Ovary (tissue), 9 donors: ENCODE measurements around the gene TMEM132D. TPM values are rescaled to one million over a fixed set of nuclear protein-coding genes. Genes with fewer than 3 reads are reported as not detected.

ENCODE experiments used
- DNase-seq, 5 donors: peaks; one replicate each; pipeline ENCODE4 v3.0.0-alpha.2; 2019 to 2020
- H3K27ac ChIP-seq, 2 donors: fragments of 200-600 bp; one replicate each; pipeline versions ENCODE4 v1.5.1 to v1.8.0; 2019 to 2022
- H3K27me3 ChIP-seq: fragments of 200-600 bp; one replicate; pipeline ENCODE4 v1.8.0; 2022
- H3K36me3 ChIP-seq: fragments of 200-600 bp; sonication (generic); one replicate; pipeline ENCODE4 v1.5.1; 2019
- H3K4me1 ChIP-seq: one replicate; pipeline ENCODE4 v1.8.1; 2013; ENCODE audit warnings: mild to moderate bottlenecking, moderate library complexity; ENCODE audit not compliant: insufficient read depth
- H3K4me3 ChIP-seq: fragments of 200-600 bp; sonication (generic); one replicate; pipeline ENCODE4 v1.5.1; 2017
- H3K9me3 ChIP-seq, 2 donors: fragments of 200-600 bp in 1 of 2; sonication (generic) in 1 of 2; one replicate each; pipeline versions ENCODE4 v1.5.1 to v1.8.1; 2013 to 2019; ENCODE audit warnings: mild to moderate bottlenecking in 1 of 2, moderate library complexity in 1 of 2
- EP300 ChIP-seq: sonication (generic); formaldehyde crosslinking; IDR thresholded peaks from one replicate; pipeline ENCODE4 v1.6.1; 2017; ENCODE audit warnings: antibody characterized with exemption
- POLR2A ChIP-seq: fragments of 450-650 bp; IDR thresholded peaks from one replicate; pipeline ENCODE4 v1.6.1; 2017; ENCODE audit warnings: antibody characterized with exemption, mild to moderate bottlenecking, moderate library complexity
- WGBS, 3 donors: extraction: QIAGEN DNeasy Blood & Tissue Kit in 1 of 3; methylation state at CpG; one replicate each; pipeline versions ENCODE4 v1.1.5 to v1.1.7; 2013 to 2017; 5-methylcytosine and 5-hydroxymethylcytosine counted together
- intact Hi-C, 4 donors: fragments of 100-400 bp; cut with DNase I; formaldehyde crosslinking; loops; one replicate each; pipeline versions ENCODE4 v1.11.0 to v1.15.1; 2022 to 2023
- polyA plus RNA-seq, 2 donors: library from polyadenylated mRNA; stranded (reverse); fragments of 200-250 nt in 1 of 2; fragments of 350-450 nt in 1 of 2; fragmentation: Illumina TruSeq in 1 of 2; extraction: RNeasy Lipid Tissue Mini Kit (QIAGEN cat#74804) in 1 of 2; gene quantifications; one replicate each; pipeline ENCODE4 v1.2.3, GENCODE V29; 2013 to 2014
- total RNA-seq, 7 donors: library from RNA; depleted of rRNA in 2 of 7; stranded (reverse); fragments of >200 nt in 2 of 7; fragmentation: NEBNext Ultra II Directional in 3 of 7; extraction: Animal tissue kit (Norgen Biotek cat#: 25700) in 3 of 7; gene quantifications; one replicate each; pipeline versions ENCODE4 v1.1.0 to v1.2.4, GENCODE V29; 2016 to 2023
- TF ChIP-seq, protein P1 (sequence below), 3 donors: fragments of 450-650 bp in 2 of 3; fragments of 200-600 bp in 1 of 3; IDR thresholded peaks; one replicate each; pipeline versions ENCODE4 v1.5.1 to v1.8.0; 2016 to 2022; ENCODE audit warnings: antibody characterized with exemption in 3 of 3, mild to moderate bottlenecking in 1 of 3
- donor health status: DM: no; HTN: no; CAD: no; lungs with moderate emphysema.
- donor health status: DM: no; HTN: no; CAD: no.
- donor health status: Bipolar disorder and iron deficiency.
- donor health status: DM: yes; HTN: yes; CAD: no.
- donor health status: DM: no; HTN: no; CAD: no.
- donor health status: DM: yes; HTN: yes; CAD: no.

Gene TMEM132D
- total and polyA plus RNA-seq, 9 donors = 0.04 TPM; not detected in 8

DNA sequence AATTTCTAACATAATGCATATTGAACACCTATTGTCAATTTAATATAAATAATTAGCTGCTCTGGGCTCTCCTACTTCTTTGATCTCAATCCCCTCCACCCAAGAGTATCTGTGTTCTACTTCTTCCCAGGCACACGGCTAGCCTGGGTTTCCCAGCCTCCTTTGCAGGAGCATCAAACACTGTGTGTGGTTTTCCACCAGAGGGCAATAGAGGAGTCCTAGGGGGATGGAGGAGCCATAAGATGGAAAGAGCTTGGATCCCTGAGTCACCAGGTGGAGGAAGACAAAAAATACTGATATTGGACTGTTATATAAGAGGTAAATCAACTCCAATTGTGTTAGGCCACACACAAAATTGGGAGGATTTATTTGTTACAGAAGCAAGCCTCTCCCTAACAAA lies 716.9 kb downstream of the TMEM132D start:
- TF ChIP-seq, protein P1, sequence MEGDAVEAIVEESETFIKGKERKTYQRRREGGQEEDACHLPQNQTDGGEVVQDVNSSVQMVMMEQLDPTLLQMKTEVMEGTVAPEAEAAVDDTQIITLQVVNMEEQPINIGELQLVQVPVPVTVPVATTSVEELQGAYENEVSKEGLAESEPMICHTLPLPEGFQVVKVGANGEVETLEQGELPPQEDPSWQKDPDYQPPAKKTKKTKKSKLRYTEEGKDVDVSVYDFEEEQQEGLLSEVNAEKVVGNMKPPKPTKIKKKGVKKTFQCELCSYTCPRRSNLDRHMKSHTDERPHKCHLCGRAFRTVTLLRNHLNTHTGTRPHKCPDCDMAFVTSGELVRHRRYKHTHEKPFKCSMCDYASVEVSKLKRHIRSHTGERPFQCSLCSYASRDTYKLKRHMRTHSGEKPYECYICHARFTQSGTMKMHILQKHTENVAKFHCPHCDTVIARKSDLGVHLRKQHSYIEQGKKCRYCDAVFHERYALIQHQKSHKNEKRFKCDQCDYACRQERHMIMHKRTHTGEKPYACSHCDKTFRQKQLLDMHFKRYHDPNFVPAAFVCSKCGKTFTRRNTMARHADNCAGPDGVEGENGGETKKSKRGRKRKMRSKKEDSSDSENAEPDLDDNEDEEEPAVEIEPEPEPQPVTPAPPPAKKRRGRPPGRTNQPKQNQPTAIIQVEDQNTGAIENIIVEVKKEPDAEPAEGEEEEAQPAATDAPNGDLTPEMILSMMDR (IDR thresholded peaks at IDR 0.05) = no peak
- TF ChIP-seq POLR2A (no peak), EP300 (no peak)
- Histone ChIP-seq H3K36me3 (no peaks in the 10 kb centered on the region), H3K27ac (no peak overlapping the region), H3K27me3 (no peaks in the 10 kb centered on the region), H3K4me1 (no peaks in the 10 kb centered on the region), H3K4me3 (no peak overlapping the region), H3K9me3 (no peaks in the 10 kb centered on the region)
- 71 to 88% (median 81%) methylated on average over 1 of the region's 1 CpG for WGBS, 3 donors
- intact Hi-C loops = no loop called here
- DNase-seq = no peak

DNA sequence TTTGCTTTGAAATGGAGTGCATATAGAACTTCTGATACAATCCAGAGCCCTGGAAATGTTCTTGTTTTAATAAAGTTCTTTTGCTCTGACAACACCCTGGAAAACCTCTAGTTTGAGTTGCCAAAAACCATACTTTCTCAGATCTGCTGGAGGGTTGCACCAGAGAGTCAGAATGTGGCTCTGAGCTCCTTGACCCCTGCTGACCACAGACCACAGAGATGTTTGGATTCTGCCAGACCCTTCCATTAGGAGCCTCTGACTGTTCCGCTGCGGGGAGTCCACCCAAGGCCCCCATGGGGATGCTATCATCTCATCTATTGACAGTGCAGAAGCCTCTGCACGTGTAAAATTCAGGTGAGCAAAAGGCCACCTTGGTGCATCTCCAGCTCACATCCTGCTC lies 718.0 kb downstream of the TMEM132D start:
- DNase-seq = no peak
- Histone ChIP-seq H3K4me1 (no peaks in the 10 kb centered on the region), H3K4me3 (no peak overlapping the region), H3K36me3 (no peaks in the 10 kb centered on the region), H3K9me3 (no peaks in the 10 kb centered on the region), H3K27ac (no peak overlapping the region), H3K27me3 (no peaks in the 10 kb centered on the region)
- 60 to 65% (median 61%) methylated on average over 3 of the region's 3 CpGs for WGBS, 3 donors
- no peak for TF ChIP-seq POLR2A
- TF ChIP-seq EP300 = no peak
- TF ChIP-seq, protein P1 (IDR thresholded peaks at IDR 0.05) = no peak
- intact Hi-C loops = no loop called here

DNA sequence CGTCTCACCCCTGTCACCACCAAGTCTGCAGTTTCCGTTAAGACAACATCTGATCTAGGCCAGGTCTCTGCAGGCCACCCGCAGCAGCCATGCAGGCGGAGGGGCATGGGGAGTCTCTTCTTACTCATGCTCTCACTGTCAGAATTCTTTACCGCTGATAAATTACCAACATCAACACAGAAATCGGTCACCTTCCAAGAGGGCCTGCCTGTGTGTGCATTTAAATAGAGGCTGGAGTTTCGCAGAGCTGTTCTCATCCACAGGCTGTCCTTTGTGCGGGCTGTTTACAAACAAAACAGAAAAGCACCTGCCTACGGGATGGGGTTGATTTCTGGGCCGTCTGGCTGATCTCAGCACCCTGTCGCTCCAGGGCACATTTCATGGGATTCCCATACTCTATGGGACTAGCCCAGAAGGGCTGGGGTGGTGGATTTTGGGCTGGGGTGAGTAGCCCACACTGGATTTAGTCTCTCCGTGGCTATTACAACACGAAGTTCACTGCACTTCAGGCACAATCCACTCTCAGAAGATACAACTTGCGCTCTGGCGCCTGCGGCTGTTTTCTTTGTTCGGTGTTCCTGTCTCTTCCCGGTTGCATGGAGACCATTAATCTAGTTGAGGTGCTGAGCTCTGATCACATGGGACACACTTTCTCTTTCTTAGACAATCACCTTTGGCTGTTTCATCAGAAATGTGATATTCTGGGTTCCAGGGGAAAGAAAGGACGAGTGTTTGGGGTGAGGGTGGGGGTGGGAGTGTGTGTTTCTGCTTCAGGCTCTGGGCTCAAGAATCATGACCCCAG lies 719.5 kb downstream of the TMEM132D start:
- intact Hi-C loops = no loop called here
- Histone ChIP-seq H3K9me3 (no peaks in the 10 kb centered on the region), H3K36me3 (no peaks in the 10 kb centered on the region), H3K27ac (no peak overlapping the region), H3K27me3 (no peaks in the 10 kb centered on the region), H3K4me3 (no peak overlapping the region), H3K4me1 (no peaks in the 10 kb centered on the region)
- no peak for DNase-seq
- 52 to 74% (median 61%) methylated on average over 19 of the region's 19 CpGs for WGBS, 3 donors
- TF ChIP-seq EP300 (no peak), POLR2A (no peak)
- TF ChIP-seq, protein P1 (IDR thresholded peaks at IDR 0.05) = no peak

DNA sequence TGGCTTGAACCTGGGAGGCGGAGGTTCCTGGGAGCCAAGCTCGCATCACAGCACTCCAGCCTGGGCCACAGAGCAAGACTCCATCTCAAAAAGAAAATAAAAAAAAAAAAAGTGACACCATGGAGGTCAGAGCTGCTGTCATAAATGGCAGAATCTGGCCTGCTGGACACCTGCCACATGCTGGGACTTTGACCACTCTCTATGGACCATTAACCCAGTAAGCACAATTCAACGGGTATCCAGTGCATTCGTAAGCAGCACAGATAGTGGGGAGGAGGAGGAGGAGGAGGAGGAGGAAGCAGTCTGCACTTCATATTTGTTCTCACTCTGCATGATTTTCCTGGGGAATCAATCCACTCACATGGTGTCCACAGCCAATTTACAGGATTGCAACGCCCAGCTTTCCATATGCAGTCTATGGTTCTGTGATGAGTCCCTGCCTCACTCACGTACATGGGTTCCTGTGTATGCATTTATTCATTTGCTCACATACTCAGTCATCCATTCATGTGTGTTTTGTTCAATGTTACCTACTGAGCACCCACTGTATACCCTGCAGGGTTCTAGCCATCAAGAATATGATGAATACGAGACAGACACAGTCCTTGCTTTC lies 723.8 kb downstream of the TMEM132D start:
- Histone ChIP-seq H3K9me3 (no peaks in the 10 kb centered on the region), H3K27me3 (no peaks in the 10 kb centered on the region), H3K36me3 (no peaks in the 10 kb centered on the region), H3K4me1 (no peaks in the 10 kb centered on the region), H3K4me3 (no peak overlapping the region), H3K27ac (no peak overlapping the region)
- intact Hi-C loops = no loop called here
- 75 to 88% (median 76%) methylated on average over 7 of the region's 7 CpGs for WGBS, 3 donors
- TF ChIP-seq, protein P1 (IDR thresholded peaks at IDR 0.05) = no peak
- TF ChIP-seq POLR2A (no peak), EP300 (no peak)
- no peak for DNase-seq
